IMR-90 (cell line): ENCODE results near the gene COG2. TPM values are rescaled to one million over a fixed set of nuclear protein-coding genes. Genes with fewer than 3 reads are reported as not detected.

ENCODE experiments used
- ATAC-seq: fragments of 200-7000 bp; cut with Tn5 transposase; 2 replicates; pipeline ENCODE4 v1.9.1; 2020; ENCODE audit warnings: low read depth, mild to moderate bottlenecking, moderate library complexity
- BruUV-seq: library from RNA; stranded (reverse); fragments of 400-500 nt; replicated peaks from 2 replicates; lab custom pipeline; 2021; lab: Mats Ljungman, UMichigan
- CTCF ChIA-PET: fragments of 300-600 bp; formaldehyde crosslinking; extraction: SDS; loops from one replicate; lab custom pipeline; 2021; ENCODE audit warnings: antibody characterized with exemption; lab: Yijun Ruan, JAX
- POLR2A ChIA-PET: fragments of 300-600 bp; sonication (Branson Sonifier 250); formaldehyde crosslinking; loops from one replicate; lab custom pipeline; 2022; ENCODE audit warnings: antibody characterized with exemption; ENCODE audit not compliant: unreplicated experiment; lab: Charles Lee
- DNase-seq: peaks from one replicate; pipeline ENCODE4 v3.0.0; 2013
- H2AFZ ChIP-seq: replicated peaks from 2 replicates; pipeline ENCODE3; 2013; ENCODE audit warnings: low read length, mild to moderate bottlenecking; ENCODE audit not compliant: poor library complexity
- H2AK5ac ChIP-seq: 2 replicates; pipeline ENCODE4 v1.6.1; 2013; ENCODE audit warnings: low read depth, low read length, inconsistent platforms
- H2AK9ac ChIP-seq: replicated peaks from 2 replicates; pipeline ENCODE3; 2013; ENCODE audit warnings: mild to moderate bottlenecking, low read depth, low read length, moderate library complexity; ENCODE audit not compliant: poor library complexity
- H2BK120ac ChIP-seq: 2 replicates; pipeline ENCODE4 v1.6.1; 2013; ENCODE audit warnings: low read depth, low read length, inconsistent platforms
- H2BK15ac ChIP-seq: 3 replicates; pipeline ENCODE4 v1.6.1; 2013; ENCODE audit warnings: low read depth, low read length, inconsistent platforms
- H2BK20ac ChIP-seq: 2 replicates; pipeline ENCODE4 v1.6.1; 2013; ENCODE audit warnings: low read depth, mild to moderate bottlenecking, inconsistent platforms, low read length, moderate library complexity
- H2BK5ac ChIP-seq: 2 replicates; pipeline ENCODE4 v1.6.1; 2013; ENCODE audit warnings: mild to moderate bottlenecking, low read depth, low read length, inconsistent platforms; ENCODE audit not compliant: poor library complexity, severe bottlenecking
- H3K14ac ChIP-seq: replicated peaks from 2 replicates; pipeline ENCODE4 v1.6.1; 2013; ENCODE audit warnings: low read depth, low read length, inconsistent platforms
- H3K18ac ChIP-seq: 2 replicates; pipeline ENCODE4 v1.6.1; 2013; ENCODE audit warnings: low read depth, low read length, control low read depth
- H3K23ac ChIP-seq: 2 replicates; pipeline ENCODE4 v1.6.1; 2013; ENCODE audit warnings: low read depth, low read length, inconsistent platforms
- H3K27ac ChIP-seq: 2 replicates; pipeline ENCODE4 v1.5.1; 2013; ENCODE audit warnings: mild to moderate bottlenecking, control low read depth, low read length; ENCODE audit not compliant: insufficient read depth
- H3K27me3 ChIP-seq: 2 replicates; pipeline ENCODE4 v1.6.1; 2013; ENCODE audit warnings: low read length; ENCODE audit not compliant: control insufficient read depth, insufficient read depth
- H3K36me3 ChIP-seq: 2 replicates; pipeline ENCODE4 v1.6.1; 2013; ENCODE audit warnings: low read length, mixed read lengths; ENCODE audit not compliant: control insufficient read depth, insufficient read depth
- H3K4ac ChIP-seq: 2 replicates; pipeline ENCODE4 v1.6.1; 2013; ENCODE audit warnings: low read depth, low read length, inconsistent platforms
- H3K4me1 ChIP-seq: 2 replicates; pipeline ENCODE4 v1.6.1; 2013; ENCODE audit warnings: low read length, mixed read lengths; ENCODE audit not compliant: control insufficient read depth, insufficient read depth
- H3K4me2 ChIP-seq: 2 replicates; pipeline ENCODE4 v1.6.1; 2013; ENCODE audit warnings: low read depth, mild to moderate bottlenecking, control low read depth, low read length, moderate library complexity
- H3K4me3 ChIP-seq: 2 replicates; pipeline ENCODE4 v1.5.1; 2013; ENCODE audit warnings: low read depth, mild to moderate bottlenecking, control low read depth, low read length, moderate library complexity; ENCODE audit not compliant: insufficient read depth
- H3K56ac ChIP-seq: 2 replicates; pipeline ENCODE4 v1.6.1; 2013; ENCODE audit warnings: low read length, inconsistent platforms; ENCODE audit not compliant: insufficient read depth; ENCODE audit errors: extremely low read depth
- H3K79me1 ChIP-seq, 2 experiments: 2 replicates each; pipeline ENCODE4 v1.6.1; 2013; ENCODE audit warnings: low read length in 2 of 2, inconsistent platforms in 1 of 2, low read depth in 1 of 2
- H3K9ac ChIP-seq: 2 replicates; pipeline ENCODE4 v1.6.1; 2013; ENCODE audit warnings: low read depth, low read length, control low read depth
- H3K9me1 ChIP-seq: 2 replicates; pipeline ENCODE4 v1.6.1; 2013; ENCODE audit warnings: low read length, inconsistent platforms; ENCODE audit not compliant: insufficient read depth
- H3K9me3 ChIP-seq: 2 replicates; pipeline ENCODE4 v1.6.1; 2013; ENCODE audit warnings: low read length; ENCODE audit not compliant: control insufficient read depth, insufficient read depth
- H4K20me1 ChIP-seq: 2 replicates; pipeline ENCODE4 v1.6.1; 2013; ENCODE audit warnings: low read length, inconsistent platforms; ENCODE audit not compliant: insufficient read depth
- H4K5ac ChIP-seq: 2 replicates; pipeline ENCODE4 v1.6.1; 2013; ENCODE audit warnings: mild to moderate bottlenecking, low read depth, low read length, control low read depth
- H4K8ac ChIP-seq, 2 experiments: 2 replicates each; pipeline ENCODE4 v1.6.1; 2013; ENCODE audit warnings: low read depth in 2 of 2, low read length in 2 of 2, control low read depth in 1 of 2, inconsistent platforms in 1 of 2
- H4K91ac ChIP-seq: 2 replicates; pipeline ENCODE4 v1.6.1; 2013; ENCODE audit warnings: low read depth, low read length, inconsistent platforms; ENCODE audit not compliant: insufficient read depth
- CEBPB ChIP-seq: IDR thresholded peaks from 2 replicates; pipeline ENCODE4 v1.6.1; 2012; ENCODE audit warnings: low read depth, low read length, improper control_type of control experiment
- CHD1 ChIP-seq: IDR thresholded peaks from 2 replicates; pipeline ENCODE4 v1.6.1; 2012; ENCODE audit warnings: low read depth, low read length, improper control_type of control experiment
- MAFK ChIP-seq: IDR thresholded peaks from 2 replicates; pipeline ENCODE4 v1.6.1; 2012; ENCODE audit warnings: low read depth, low read length, improper control_type of control experiment
- MXI1 ChIP-seq: IDR thresholded peaks from 2 replicates; pipeline ENCODE4 v1.6.1; 2012; ENCODE audit warnings: low read depth, mild to moderate bottlenecking, low read length, moderate library complexity, borderline replicate concordance
- RFX5 ChIP-seq: IDR thresholded peaks from 2 replicates; pipeline ENCODE4 v1.8.0; 2012; ENCODE audit warnings: low read depth, mild to moderate bottlenecking, low read length, moderate library complexity
- WGBS, 2 experiments: methylation state at CpG; one replicate each; pipeline versions ENCODE4 v1.1.5 to v1.1.7; 2013; ENCODE audit warnings: missing lambda C conversion rate in 2 of 2; ENCODE audit not compliant: insufficient read length in 1 of 2; ENCODE audit errors: extremely low coverage in 2 of 2; 5-methylcytosine and 5-hydroxymethylcytosine counted together
- dilution Hi-C: fragments of 300-500 bp; cut with HindIII; formaldehyde crosslinking; loops from one replicate; pipeline ENCODE4 v1.14.3; 2018; ENCODE audit warnings: low sequenced_read_pairs; ENCODE audit not compliant: unreplicated experiment
- in situ Hi-C: fragments of 300-500 bp; cut with MboI; formaldehyde crosslinking; loops from 3 replicates; pipeline ENCODE4 v1.14.3; 2019; ENCODE audit warnings: low sequenced_read_pairs, inconsistent platforms, mixed read lengths
- intact Hi-C: fragments of 100-400 bp; cut with micrococcal nuclease; formaldehyde crosslinking; loops from 2 replicates; pipeline ENCODE4 v1.10.0; 2022
- polyA plus RNA-seq, 3 experiments: library from polyadenylated mRNA; depleted of rRNA; stranded (reverse); fragments of >200 nt; gene quantifications; 2 replicates each; pipeline ENCODE4 v1.2.3, GENCODE V29; 2012; ENCODE audit warnings: low replicate concordance in 1 of 3
- total RNA-seq: library from RNA; depleted of rRNA; stranded (reverse); fragments of >200 nt; gene quantifications from 2 replicates; pipeline ENCODE4 v1.2.3, GENCODE V29; 2012
- TF ChIP-seq, protein P1 (sequence below): fragments of 150-350 bp; IDR thresholded peaks from 2 replicates; pipeline ENCODE4 v1.6.1; 2016; ENCODE audit warnings: low read depth, mild to moderate bottlenecking, low read length, moderate library complexity, borderline replicate concordance

Gene COG2
- total and polyA plus RNA-seq, 2 of the 4 experiments (the other 2 are of a cell fraction), result 9.1 to 16.7 TPM

DNA sequence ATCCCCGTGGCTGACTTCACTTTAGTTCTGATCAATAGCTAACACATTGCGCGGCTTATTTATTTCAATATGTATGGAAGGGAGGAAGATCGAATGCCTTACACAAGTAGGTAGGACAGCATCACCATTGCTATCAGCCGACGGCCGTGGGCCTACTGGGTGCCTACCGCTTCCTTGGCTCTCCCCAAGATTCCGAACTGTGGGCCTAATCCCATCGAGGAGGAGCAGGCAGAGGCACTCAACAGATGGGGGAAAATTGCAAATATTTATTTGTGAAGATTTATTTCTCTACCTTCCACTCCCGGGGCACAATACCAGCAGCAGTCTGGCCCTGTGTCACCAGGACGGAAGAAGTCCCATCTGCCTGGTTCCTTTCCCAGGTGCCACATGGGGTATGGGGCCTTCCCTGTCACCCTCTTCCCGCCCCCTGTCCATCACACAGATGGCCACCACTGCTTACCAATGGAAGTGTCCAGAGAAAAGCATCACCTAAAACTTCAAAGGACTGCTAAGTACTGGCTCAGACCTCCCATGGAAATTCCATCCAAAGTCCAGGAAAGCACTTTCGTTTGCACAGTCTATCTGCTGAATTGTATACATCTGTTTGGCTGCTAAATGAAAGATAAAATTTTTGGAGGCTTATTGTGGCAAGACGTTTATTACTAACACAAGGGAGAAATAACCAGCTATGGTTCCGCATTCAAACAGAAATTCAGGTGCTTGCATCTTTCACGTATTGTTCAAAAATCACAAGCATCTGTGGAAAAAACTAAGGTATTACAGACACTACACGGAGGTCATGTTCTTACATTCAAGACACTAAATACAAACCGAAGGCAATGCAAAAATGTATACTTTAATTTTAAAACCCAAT is 59.9 kb downstream of the COG2 start (continued):
- no peak for TF ChIP-seq CHD1

DNA sequence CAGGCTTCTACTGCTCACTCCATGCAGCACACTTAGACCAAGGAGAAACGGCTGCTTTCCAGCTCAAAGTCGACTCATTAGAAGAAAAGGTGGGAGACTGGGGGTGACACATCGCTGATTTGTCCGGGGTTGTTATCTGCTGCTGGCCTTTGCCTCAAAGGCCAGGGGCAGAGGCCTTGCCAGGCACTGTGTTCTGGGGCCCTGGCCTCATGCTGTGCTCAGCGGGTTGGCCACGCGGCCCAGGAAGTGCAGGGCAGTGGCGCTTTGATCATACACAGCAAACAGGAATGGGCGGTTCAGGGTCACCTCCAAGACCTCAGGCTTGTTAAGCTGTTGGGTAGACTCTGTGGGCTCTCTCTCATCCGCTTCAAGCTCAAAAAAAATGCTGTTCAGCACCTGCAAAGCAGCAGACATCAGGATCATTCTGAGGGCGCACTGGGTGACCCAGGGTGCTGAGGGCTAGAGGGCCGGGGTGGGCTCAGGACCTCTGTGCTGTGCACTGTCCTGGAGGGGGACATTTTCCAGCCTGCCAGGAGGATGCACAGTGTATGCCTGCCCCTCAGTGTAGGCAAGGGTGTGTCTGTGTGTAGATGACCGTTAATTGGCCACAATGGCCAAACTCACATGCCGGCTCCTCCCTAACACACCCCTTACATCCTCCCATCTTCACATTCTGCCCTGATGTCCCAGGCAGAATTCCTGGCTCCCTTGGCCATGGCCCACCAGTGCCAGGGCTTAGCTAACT is 60.8 kb downstream of the COG2 start:
- Histone ChIP-seq H3K4me3 (no peak overlapping the region), H3K9me1 (no peaks in the 10 kb centered on the region), H2AK5ac (no peak overlapping the region), H3K14ac (no peak overlapping the region), H3K23ac (no peak overlapping the region), H3K56ac (no peak overlapping the region), H3K4me1 (no peaks in the 10 kb centered on the region), H4K91ac (no peak overlapping the region), H2AK9ac (peak overlapping the region; percentile 28), H3K79me1 (no peaks in the 10 kb centered on the region), H3K9ac (no peak overlapping the region), H3K4ac (no peak overlapping the region), H2BK5ac (no peak overlapping the region), H3K27ac (no peak overlapping the region), H2BK120ac (no peak overlapping the region), H2BK15ac (no peak overlapping the region), H3K4me2 (no peak overlapping the region), H3K9me3 (no peaks in the 10 kb centered on the region), H3K36me3 (no peaks in the 10 kb centered on the region), H2AFZ (no peak overlapping the region), H2BK20ac (no peak overlapping the region), H4K8ac (no peak overlapping the region), H3K18ac (no peak overlapping the region), H4K20me1 (no peaks in the 10 kb centered on the region), H4K5ac (no peak overlapping the region), H3K27me3 (peaks cover 6% of the 10 kb centered on the region)
- CTCF ChIA-PET, result interaction anchor here (1.2 kb wide), 1 partner anchor 538 kb away, joined by 3 read pairs; no protein-coding TSS in a partner anchor
- ATAC-seq (no peak), DNase-seq (no peak)
- dilution Hi-C loops (no loop called here), in situ Hi-C loops (no loop called here), intact Hi-C loops (no loop called here)
- BruUV-seq, result no TSS peak
- no peak for TF ChIP-seq CHD1
- no peak for TF ChIP-seq CEBPB
- no peak for TF ChIP-seq MAFK
- no peak for TF ChIP-seq RFX5
- TF ChIP-seq, protein P1, sequence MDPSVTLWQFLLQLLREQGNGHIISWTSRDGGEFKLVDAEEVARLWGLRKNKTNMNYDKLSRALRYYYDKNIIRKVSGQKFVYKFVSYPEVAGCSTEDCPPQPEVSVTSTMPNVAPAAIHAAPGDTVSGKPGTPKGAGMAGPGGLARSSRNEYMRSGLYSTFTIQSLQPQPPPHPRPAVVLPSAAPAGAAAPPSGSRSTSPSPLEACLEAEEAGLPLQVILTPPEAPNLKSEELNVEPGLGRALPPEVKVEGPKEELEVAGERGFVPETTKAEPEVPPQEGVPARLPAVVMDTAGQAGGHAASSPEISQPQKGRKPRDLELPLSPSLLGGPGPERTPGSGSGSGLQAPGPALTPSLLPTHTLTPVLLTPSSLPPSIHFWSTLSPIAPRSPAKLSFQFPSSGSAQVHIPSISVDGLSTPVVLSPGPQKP, result no peak
- no peak for TF ChIP-seq MXI1
- POLR2A ChIA-PET, result no interaction called here
- WGBS, 2 experiments, result 67% methylated on average over 3 of the region's 14 CpGs; no CpG with 5 or more reads in 1 of the 2 experiments
